HL-60/S4 (cell line): ENCODE measurements around the gene GRK7.

ENCODE experiments used
- in situ Hi-C: fragments of 300-500 bp; cut with MboI; formaldehyde crosslinking; loops from 2 replicates; pipeline ENCODE4 v1.14.3; 2022; ENCODE audit warnings: low sequenced_read_pairs

Gene GRK7, protein sequence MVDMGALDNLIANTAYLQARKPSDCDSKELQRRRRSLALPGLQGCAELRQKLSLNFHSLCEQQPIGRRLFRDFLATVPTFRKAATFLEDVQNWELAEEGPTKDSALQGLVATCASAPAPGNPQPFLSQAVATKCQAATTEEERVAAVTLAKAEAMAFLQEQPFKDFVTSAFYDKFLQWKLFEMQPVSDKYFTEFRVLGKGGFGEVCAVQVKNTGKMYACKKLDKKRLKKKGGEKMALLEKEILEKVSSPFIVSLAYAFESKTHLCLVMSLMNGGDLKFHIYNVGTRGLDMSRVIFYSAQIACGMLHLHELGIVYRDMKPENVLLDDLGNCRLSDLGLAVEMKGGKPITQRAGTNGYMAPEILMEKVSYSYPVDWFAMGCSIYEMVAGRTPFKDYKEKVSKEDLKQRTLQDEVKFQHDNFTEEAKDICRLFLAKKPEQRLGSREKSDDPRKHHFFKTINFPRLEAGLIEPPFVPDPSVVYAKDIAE (N-terminal part only)

DNA sequence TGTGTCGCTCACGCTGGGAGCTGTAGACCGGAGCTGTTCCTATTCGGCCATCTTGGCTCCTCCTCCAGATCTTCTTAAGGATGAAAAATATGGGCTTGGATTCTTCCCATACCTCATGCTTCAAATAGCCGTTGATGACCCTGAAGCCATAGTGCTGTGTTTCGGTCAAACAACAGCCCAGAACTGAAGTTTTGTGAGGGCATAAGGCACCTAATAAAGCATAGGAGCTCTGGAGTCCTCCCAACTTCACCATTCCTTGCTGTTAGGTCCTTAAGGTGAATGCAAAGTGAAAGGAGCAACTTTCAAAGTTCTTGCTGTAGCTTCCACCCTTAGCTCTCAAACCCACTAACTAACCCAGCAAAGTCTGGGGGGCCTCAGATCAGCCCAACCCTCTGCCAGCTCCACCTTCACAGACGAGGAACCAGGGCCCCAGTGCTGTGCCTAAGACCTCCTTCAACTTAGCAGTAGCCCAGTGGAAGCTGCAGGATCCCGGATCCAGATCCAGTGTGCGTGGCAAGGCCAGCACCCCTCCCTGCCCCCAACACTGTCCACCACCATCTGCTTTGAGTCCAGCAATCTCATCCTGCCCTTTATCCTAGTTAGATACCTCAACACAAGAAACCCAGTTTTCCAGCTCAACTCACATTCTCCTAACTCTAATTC, at the start of gene GRK7:
Gene GRK7, plus strand, starts transcription at position 321 of the 663 bp plus-strand sequence. CDS start 14,877 bp downstream, outside the sequence.
- in situ Hi-C loops, result no loop called here

DNA sequence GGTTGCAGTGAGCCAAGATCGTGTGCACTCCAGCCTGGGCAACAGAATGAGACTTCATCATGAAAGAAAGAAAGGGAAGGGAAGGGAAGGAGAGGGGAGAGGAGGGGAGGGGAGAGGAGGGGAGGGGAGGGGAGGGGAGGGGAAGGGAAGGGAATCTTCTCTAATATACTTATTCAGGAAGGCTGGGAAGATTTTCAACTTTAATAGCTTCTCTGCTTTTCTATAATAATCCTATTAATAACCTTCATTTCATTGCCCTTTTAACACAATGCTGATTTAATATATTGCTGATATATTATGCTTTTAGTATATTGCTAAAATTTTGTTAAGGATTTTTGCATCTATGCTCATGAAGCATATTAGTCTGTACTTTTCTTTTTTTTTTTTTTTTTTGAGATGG, 48.5 kb upstream of the GRK7 start:
- in situ Hi-C loops, result no loop called here

DNA sequence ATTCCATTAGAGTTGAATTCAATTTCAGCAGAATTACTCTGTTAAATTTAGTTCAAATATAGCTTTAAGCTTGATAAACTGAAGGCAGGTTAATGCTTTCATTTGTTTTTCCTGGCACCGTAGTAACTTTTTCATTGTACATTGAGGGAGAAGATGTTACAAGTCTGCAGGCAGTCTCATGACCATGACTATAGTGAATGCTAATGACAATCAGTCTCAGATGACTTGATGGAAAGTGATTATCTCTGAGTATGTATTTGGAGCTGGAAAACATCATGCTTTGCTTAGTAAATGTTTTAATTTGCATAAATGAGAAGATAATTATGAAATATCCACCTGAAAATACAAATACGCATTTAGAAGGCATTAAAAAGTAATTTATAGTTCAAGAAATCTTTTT, 41.1 kb upstream of the GRK7 start:
- in situ Hi-C loops, result no loop called here

DNA sequence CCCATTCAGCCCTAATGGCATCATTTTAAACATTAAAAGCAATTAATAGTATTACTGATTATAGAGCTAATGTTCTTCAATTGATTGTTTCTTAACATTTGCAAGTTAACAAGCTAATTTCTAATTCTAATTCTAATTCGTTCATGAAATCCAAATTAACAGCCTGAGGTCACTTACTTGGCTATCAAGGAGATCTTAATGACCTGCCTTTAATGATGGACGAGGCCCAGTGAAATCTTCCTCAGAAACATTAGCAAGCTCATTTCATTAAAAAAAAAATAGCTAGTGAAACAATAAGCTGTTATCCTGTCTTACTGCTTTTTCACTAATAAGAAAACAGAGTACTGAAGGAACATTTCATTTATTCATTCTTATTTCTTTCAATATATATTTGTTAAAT, 40.6 kb upstream of the GRK7 start:
- in situ Hi-C loops, result no loop called here

DNA sequence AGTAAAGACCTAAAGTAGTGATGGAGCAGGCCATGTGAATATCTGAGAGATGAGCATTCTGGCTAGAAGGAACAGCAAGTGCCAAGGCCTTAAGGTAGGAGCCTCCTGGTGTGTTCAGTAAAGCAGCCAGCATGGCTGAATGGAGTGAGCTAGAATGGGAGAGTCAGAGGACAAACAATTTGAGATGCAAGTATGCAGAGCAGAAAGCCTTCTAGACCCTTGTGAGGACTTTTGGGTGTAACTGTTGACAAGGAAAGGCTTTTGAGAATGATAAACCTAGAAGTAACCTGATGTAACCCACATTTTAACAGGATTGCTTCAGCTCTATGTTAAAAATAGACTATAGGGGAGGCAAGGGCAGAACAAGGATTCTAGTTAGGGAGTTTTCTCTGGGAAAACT, 40.0 kb upstream of the GRK7 start:
- in situ Hi-C loops, result no loop called here

DNA sequence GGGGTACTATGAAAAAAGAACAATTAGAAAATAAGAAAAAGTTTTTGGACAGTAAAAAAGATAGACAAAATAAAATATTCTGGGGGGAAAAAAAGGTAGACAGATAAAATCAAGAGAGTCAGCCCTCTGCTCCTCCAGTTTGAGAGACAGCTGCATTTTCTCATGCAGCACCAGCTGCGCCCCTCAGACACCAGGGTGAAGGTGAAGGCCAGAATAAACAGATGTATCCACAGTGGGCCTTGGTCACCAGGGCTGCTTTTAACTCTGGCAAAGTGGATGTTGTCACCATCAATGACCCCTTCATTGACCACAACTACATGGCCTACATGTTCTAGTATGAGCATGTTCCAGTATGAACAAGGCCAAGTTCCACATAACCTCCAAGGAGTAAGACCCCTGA, 39.0 kb upstream of the GRK7 start:
- in situ Hi-C loops, result no loop called here

DNA sequence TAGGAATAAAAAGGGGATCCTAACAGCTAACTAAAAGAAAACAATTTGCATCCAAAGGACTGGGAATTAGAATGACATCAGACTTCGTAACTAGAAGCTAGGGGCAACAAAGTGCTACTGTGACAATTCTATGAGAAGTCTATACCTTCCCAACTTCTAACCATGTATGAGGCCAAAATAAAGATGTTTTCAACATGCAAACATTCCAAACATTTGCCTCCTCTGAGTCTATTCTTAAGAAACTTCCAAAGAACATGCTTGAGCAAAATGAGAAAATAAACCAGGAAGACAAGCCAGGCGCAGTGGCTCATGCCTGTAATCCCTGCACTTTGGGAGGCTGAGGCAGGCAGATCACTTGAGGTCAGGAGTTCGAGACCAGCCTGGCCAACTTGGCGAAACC, 38.2 kb upstream of the GRK7 start:
- in situ Hi-C loops, result no loop called here

DNA sequence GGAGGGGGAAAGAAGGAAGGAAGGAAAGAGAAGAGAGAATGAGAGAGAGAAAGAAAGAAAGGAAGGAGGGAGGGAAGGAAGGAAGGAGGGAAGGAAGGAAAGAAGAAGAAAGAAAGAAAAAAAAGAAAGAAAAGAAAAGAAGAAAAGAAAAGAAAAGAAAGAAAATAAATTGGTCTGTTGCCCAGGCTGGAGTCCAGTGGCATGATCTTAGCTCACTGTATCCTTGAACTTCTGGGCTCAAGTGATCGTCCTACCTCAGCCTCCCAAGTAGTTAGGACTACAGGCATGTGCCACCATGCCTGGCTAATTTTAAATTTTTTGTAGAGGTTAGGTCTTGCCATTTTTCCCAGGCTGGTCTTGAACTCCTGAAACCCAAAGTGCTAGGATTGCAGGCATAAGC, 36.7 kb upstream of the GRK7 start:
- in situ Hi-C loops, result no loop called here

DNA sequence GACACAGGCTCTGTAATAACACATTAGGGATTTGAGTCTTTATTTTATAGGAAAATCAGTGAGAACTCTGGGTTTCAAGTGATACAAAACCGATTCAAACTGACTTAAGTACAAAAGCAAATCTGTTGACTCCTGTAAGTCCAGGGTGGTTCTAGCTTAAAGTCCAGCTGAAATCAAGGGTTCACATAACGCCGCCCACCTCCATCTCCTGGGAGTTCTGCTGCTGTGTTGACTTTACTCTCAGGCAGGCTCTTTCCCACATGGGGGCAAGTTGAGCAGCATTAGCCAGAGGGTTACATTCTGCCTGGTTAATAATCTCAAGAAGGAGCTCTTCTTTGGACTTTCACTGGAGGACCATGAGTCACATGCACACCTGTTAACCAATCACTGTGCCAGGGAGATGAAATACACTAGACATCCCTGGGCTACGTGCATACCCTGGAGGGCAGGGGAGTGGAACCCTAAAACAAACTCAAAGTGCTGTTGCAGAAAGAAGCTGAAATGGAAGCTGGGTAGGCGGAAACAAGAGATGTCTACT, 34.8 kb upstream of the GRK7 start:
- in situ Hi-C loops, result no loop called here

DNA sequence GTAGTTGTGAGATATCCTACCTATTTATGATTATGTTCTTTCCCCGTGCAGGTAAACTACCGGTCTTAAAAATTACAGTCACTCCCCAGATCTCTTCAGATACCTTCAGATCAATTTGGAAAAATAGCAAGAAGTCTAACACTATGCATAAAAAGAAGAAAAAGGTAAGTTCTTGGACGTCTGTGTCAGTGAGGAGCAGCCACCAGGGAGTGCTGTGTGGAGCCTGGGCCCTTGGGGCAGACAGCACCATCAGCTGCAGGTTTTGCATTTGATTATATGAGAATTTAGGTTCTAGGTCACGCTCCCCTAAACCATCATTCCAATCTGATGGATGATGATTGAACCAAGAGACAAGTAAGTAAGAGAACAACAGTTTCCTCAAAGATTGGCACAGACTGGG, 34.0 kb upstream of the GRK7 start:
- in situ Hi-C loops, result no loop called here

DNA sequence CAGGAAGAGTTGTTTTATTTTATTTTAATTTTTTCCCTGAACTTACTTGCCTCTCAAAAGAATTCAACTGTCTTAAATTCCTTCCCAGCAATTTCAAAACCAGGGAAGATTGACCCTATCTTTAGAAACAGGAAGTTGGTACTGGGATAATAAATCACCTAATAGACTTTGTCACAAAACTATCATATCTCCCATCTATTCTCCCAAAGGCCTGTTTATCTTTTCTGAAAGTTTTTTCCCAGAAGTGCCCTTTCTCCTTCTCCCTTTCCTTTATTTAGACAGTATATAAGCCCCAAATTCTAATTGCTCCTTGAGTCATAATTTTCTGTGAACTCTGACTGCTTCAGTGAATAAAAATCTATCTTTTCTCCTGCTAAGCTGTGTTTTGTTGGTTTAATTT, 28.0 kb upstream of the GRK7 start:
- in situ Hi-C loops, result no loop called here

DNA sequence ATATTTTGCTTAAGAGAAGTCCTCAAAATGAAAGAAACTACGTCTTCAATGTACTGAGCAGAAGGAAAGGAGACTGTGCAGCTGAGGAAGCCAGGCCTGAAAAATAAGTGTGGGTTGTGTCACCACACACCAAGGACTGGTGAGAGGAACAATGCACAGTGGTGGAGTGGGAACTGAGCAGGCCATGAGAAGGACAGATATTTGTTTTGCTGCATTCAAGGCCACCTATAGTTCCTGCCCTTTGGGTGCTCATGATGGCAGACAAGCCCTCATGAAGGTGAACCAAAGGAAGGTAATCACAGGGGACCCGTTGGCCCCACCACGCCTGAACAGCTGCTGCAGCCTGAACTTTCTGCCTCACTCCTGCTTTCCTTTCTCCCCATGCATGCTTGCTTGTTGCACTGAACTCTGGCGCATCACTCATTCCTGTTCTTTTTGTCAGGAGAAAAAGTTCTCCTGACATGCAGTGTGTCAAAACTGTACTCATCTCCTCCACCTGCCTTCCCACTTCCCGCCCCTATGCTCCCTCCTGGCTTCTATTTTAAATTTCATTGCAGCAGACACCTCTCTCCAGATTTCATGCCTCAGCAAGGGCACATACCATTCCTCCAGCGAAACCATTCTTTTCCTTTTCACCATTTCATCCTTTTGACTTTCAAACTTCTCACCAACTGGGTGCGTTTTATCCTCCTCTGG, 27.3 kb upstream of the GRK7 start:
- in situ Hi-C loops, result no loop called here

DNA sequence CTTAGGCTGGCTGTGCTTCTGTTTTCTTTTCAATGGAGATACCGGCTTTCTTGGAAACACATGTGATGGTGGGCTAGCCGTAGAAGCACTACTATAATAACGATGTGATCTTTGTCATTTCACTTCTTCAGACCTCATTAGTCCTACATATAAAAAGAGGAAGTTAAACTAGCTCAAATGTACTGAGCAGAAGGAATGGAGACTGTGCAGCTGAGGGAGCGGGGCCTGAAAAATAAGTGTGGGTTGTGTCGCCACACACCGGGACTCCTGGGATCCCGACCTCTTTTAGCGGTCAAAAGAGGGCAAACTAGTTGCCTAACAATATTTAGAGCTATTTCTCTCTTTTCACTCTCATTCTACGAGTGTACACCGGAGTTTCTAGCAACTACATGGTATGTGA, 26.1 kb upstream of the GRK7 start:
- in situ Hi-C loops, result no loop called here

DNA sequence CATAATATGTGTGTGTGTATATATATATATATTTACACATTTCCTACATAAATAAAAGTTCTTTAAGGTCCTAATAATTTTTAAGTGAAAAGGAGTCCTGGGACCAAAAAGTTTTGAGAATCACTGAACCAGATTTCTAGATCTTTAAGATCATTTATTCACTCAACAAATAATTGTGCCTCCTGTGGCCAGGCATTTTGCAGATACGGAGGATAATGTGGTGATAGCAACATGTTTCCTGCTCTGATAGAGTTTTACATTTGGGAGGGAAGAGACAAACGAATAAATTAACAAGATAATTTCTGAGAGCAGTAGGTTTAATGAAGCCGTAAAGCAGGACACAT, 25.6 kb upstream of the GRK7 start:
- in situ Hi-C loops, result no loop called here

DNA sequence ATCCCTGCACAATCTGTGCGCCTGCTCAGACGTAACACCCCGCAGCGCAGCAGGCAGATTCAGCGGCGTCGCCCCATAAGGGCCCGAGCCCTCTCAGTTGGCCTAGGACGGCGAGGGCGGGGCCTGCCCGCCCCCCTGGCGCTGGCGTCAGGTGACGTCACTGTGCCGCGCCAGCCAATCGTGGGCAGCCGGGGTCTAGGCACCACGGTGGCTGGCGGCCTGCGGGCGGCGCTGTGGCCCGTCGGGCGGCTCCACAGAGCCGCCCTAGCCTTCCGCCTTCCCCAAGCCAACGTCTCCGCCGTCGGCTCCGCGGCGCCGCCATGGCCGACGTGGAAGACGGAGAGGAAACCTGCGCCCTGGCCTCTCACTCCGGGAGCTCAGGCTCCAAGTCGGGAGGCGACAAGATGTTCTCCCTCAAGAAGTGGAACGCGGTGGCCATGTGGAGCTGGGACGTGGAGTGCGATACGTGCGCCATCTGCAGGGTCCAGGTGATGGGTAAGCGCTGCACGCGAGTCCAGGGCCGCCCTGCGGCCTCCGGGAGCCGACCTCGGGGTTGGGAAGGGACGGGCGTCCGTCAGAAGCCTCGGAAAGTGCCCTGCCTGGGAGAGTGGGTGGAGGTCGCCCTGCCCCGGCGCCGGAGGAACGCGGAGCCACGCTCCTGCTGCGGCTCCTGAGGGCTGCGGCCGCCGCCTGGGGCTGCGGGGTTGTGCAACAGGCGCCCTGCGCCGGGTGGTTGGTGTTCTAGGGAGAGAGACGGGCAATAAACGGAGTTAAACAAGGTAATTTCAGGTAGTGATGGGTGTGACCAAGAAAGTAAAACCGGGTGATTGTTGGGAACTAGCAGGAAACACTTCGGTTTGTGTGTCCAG, 25.0 kb upstream of the GRK7 start, which contains the start of gene RNF7:
Gene RNF7, plus strand, starts transcription at position 277 of the 869 bp plus-strand sequence. Its CDS starts 44 bp downstream, at position 321.
- in situ Hi-C loops, result no loop called here

DNA sequence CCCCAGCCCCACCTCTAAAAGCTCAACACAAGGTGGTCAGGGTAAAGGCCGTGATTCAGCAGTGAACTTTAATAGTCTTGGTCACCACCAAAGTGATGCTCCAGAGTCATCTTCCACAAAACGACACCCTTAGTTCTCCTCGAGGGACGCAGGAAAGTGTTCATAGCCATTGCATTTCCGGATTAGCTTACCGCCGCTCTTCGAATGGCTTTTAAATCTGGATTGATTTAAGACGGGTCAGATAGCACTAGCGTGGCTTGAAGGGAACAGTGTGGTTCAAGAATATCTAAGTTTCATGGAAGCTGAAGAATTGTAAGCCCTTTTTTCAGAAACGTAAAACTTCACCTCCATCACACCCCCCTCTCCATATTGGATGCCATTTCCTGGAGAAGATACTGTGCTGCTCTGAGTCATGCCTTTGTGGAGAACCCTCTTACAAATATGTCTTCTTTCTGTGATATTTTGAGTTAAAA, 24.3 kb upstream of the GRK7 start:
- in situ Hi-C loops, result no loop called here

DNA sequence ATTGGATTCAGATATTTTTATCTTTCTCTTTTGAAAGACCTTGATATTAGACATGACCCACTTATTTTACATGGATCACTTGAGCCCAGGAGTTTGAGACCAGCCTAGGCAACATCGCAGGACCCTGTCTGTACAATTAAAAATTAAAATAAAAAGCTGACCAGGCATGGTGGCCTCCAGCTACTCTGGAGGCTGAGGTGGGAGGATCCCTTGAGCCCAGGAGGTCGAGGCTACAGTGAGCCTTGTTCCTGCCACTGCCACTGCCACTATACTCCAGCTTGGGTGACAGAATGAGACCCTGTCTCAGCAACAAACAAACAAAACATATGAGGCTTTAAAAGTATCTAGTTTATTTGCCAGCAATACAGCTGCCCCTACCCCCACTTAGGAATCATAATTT, 23.5 kb upstream of the GRK7 start:
- in situ Hi-C loops, result no loop called here

DNA sequence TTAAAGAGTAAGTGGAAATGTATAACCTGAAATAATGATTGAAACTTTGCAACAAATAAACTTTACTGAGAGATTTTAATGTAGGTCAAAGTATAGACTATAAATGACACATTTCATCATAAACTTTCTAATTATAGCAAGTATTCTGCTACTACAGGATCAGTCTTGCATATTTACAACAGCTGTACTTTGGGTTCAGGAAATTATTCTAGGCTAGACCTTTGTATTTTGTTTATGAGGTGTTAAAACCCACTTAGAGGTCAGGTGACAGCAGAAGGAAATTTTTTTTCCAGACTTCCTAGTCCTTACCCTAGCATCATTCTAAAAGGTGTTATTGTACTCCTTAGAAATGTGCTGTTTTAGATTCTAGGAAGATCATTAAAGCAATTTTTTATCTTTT, 22.9 kb upstream of the GRK7 start:
- in situ Hi-C loops, result no loop called here

DNA sequence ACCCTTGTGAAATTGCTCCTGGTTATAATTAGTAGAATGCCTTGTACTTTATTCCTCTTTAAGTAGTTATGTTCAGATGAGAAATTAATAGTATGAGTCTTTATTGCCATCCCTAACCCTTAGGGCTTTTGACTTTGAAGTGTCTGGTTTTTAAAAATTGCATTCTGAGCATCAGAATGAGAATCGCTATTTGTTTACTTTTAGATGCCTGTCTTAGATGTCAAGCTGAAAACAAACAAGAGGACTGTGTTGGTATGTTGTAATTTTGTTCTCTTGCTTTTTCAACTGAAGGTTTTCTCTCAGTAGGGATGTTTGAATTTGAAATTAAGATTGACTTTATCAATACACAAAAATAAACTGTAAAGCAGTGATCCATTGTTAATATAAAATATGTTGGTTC, 19.9 kb upstream of the GRK7 start:
- in situ Hi-C loops, result no loop called here

DNA sequence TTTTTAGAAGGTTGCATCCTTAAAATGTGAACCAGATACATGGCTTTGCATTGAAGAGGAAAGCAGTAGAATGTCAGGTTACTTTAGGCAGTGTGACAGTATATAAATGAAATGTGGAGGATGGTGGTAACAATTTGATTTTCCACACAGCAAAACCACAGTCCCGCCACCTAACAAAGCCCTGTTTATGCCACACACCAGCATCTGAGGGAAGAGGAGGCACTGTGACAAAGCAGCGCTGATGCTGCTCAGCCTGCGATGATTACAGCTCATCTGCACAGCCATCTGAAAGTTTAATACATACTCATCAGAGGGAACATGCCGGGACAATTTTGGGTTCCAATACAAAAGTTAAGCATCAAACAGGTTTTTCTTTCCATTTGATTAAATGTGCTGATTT, 16.2 kb upstream of the GRK7 start:
- in situ Hi-C loops, result no loop called here
